GM19372 (cell line): ENCODE measurements around the gene SEC31B.

Experiments used
- ATAC-seq: cut with Tn5 transposase; IDR thresholded peaks from one replicate; pipeline ENCODE4 v1.9.1; 2021; ENCODE audit warnings: mild to moderate bottlenecking, low read depth, moderate library complexity; ENCODE audit not compliant: unreplicated experiment

The SEC31B gene

GRCh38 chr10:100504096-100504495 lies 15.6 kb downstream of the SEC31B start:
- no peak for ATAC-seq

GRCh38 chr10:100502926-100503494 lies 16.7 kb downstream of the SEC31B start:
- no peak for ATAC-seq

GRCh38 chr10:100501423-100501822 lies 18.2 kb downstream of the SEC31B start:
- ATAC-seq = no peak

GRCh38 chr10:100498059-100498458 lies 21.6 kb downstream of the SEC31B start:
- ATAC-seq = no peak

DNA sequence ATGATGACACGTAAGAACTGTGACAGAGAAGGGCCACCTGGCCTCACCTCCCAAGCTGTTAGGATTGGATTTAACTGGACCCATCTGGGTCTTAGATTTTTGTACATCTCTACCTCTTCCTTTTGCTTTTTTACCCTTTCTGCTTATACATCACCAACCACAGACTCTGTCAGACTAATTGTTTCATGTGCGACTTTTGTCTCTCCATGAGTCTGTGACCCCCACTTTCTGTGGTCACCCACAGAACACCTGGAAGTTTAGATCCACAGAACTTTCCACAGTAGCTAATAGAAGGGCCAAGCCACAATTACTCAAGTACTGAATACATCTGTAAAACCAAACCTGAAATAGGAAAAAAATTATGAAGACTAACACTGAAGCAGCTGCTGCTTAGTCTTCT lies 23.1 kb downstream of the SEC31B start:
- ATAC-seq = no peak

DNA sequence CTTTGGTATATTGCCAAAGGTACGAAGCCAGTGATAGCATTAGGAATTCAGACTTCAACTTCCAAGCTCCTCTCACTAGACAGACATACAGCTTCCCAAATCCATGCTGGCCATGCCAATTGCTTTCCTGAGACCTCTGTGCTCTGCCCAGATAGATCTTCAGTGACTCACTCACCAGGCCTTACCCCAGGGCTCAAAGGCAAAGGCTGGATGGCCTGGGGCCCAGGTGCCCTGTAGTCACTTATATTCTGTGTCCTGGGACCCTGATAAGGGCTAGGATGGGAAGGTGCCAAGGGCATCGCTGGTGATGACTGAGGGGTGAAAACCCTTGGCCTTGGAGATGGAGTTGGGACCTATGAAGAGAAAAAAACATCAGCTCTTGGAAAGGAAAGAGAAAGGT lies 29.1 kb downstream of the SEC31B start:
- no peak for ATAC-seq

DNA sequence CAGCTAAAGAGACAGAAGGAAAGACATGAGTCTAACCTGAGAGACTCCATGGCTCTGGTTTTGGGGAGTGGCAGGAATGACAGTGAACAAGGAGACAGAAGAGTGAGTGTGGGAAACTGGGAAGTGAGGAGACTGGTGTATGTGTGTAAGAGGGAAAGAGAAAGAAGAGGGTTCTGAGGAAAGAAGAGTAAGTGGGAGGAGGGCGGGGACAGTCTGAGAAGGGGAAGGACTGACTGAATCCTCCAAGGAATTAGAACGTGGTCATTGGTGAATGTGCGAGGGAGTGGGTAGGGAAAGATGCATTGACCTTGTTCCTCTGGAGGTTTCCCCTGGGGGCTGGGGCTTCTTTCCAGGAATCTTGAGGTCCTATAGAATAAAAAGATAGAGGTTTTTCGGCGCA lies 30.3 kb downstream of the SEC31B start:
- no peak for ATAC-seq

DNA sequence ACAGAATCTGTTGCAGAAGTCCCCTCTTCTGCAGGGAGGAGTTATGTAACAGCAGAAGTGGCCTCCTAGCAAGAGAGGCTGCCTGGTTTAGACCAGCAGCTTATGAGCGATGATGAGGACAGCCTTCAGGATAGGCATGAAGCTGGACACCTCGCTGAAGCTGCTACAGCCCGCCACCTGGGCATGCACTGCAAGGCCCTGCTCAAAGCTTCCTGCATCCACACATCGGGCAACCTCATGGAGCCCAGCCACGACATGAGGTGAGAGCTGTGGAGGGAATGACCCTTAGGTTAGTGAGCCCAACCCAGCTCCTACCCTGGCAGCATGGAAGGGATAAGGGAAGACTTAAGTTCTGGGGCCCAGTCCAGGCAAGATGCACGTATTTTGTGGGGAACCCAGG lies 32.1 kb downstream of the SEC31B start:
- ATAC-seq = no peak

DNA sequence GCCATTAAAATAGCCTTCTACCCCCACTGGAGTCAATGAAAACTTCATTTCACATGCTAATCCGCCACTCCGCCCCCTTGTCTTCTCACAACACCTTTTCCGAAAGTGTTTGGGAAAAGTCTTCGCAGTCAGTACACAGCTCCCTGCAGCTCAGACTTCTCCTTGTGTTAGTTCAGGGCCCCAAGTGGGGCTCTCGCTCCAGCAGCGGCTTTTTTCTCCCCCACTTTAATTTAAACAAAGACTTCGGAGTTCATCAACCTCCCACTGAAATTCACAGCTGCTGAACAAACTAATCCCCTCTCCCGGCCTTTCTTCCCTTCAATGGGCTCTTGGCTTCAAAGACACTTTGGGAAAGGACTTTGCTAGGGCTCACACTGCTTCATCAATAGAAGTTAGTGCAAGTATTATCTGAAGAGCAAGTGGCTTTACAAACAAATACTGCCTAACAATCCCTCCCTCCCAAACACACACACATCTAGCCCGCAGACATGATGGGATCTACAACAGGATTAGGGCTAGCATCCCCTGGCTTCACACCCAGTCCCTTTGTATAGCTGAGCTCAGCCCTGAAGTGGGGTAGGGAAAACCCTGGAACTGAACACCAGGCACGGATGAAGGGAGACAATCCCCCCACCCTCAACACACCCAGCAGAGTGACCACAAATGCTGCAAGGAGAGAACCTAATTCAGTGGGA lies 33.7 kb downstream of the SEC31B start:
- no peak for ATAC-seq

DNA sequence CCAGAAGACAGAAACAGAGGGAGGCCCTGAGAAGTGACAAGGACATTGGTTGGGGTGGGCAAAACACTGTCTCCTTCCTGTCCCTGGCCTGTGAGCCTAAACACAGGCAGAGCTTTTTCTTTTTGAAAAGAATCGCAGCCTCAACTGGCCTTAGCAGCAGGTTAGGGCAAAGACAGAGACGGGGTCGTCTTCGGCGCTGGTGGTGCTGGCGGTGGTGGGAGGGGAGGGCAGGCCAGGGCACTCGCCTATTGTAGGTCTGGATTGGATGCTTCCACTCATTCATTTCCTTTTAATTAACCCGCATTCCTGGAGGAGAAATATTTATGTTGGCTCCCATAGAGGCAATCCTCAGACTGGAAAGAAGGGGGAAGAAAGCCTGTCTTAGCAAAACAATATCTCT lies 34.3 kb downstream of the SEC31B start:
- no peak for ATAC-seq

DNA sequence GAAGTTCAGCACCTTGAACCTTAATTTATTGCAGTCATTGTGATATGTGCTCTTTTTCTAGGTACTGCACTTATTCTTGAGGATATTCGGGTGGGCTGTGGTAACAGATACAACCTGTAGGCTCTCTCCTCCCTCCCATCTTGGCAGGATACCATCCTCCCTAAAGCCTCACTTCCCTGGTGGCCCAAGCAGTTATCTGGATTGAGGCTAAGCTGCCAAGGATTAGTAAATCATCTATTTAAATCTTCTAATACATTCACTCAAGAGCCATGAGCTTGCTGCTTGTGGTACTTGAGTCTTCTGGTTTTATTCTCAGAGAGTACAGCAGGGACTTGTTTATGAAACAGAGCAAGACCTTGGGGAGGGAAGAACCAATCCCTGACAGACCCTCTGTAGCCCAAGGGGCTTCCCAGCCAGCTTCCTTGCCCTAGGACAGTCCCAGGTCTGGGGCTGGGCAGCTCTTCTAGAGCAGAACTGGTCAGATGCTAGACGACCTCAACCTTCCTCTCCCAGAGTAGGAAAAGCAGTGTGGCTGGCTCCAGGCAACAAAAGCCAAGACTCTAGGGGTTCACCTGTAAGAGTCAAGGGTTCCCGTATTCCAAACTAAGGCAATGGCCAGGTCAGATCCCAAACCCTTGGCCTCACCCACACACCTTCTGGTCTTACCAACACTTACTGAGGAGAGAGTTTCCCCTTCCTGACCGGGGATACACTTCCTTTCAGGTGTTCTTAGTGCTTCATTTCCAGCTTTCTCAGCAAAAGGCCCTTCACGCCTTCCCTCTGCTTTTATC lies 35.6 kb downstream of the SEC31B start:
- ATAC-seq = no peak

GRCh38 chr10:100482834-100483185 lies 36.9 kb downstream of the SEC31B start:
- no peak for ATAC-seq

DNA sequence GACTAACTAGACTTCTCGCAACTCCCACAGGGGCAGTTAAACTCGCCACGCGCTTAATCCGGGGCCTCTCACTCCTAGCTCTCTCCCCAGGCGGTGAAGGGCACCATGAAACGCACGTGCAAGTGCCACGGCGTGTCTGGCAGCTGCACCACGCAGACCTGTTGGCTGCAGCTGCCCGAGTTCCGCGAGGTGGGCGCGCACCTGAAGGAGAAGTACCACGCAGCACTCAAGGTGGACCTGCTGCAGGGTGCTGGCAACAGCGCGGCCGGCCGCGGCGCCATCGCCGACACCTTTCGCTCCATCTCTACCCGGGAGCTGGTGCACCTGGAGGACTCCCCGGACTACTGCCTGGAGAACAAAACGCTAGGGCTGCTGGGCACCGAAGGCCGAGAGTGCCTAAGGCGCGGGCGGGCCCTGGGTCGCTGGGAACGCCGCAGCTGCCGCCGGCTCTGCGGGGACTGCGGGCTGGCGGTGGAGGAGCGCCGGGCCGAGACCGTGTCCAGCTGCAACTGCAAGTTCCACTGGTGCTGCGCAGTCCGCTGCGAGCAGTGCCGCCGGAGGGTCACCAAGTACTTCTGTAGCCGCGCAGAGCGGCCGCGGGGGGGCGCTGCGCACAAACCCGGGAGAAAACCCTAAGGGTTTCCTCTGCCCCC lies 37.4 kb downstream of the SEC31B start:
- peak; percentile 44 for ATAC-seq

- peak; percentile 97 for ATAC-seq
Observed at GRCh38 chr10:100481462-100482081, 38.1 kb downstream of the SEC31B start.

GRCh38 chr10:100480002-100480401 lies 39.7 kb downstream of the SEC31B start:
- no peak for ATAC-seq

DNA sequence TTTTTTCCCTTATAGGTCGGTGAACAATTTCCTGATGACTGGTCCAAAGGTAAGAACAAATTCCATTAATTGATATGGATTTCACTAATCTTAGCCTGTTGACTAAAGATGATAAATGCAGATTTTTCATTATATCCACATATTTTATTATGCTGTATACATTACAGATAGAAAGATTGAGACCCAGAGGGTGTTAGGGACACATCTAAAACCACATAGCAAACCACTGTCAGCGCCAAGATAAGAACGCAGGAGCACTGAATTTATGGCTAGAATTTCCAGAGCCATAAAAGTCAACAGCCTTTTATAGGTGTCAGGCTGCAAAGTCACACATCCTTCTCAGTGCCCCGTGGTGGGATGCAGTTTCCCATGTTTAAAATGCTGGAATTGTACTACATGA lies 40.6 kb downstream of the SEC31B start:
- ATAC-seq = no peak

- ATAC-seq = no peak
Observed at GRCh38 chr10:100477970-100478369, 41.7 kb downstream of the SEC31B start.

DNA sequence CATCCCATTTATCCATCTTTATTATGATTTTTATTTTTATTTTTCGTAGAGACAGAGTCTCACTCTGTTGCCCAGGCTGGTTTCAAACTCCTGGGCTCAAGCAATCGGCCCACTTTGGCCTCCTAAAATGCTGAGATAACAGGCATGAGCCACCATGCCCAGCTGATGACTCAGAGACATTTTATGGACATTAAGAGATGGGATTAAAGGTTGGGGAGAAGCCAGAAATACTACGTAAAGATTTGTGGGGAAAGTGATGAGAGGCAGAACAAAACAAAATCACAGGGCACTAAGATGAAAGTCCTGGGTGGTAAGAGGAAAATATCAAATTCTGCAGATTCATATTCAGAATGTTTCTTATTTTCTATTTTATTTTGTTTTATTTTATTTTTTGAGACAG lies 49.3 kb downstream of the SEC31B start:
- no peak for ATAC-seq

DNA sequence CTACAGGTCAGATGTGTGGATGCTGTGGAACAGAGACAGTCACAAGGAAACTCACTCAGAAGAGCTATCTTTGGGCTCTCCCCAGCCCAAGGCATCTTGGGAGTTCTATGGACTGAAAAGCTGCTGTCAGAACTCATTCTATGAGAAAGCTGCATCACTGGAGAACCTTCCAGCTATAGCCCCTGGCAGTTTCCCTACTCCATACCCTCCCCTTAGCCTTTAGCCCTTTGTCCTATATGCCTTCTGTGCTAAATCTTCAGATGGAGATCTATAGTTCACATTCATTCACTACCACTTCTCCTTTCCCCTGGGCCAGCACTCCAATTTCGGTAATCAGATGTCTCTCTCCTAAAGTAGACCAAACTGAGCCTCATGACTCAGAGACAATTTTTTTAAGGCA lies 49.9 kb downstream of the SEC31B start:
- no peak for ATAC-seq

- ATAC-seq = no peak
Observed at GRCh38 chr10:100468978-100469377, 50.7 kb downstream of the SEC31B start.

- no peak for ATAC-seq
Observed at GRCh38 chr10:100468322-100468721, 51.3 kb downstream of the SEC31B start.
